ENCODE results near the gene PRAMEF4.
"Not testable (repeated sequence)": the region's sequence is repeated elsewhere in the genome, so short reads cannot be mapped to it uniquely, and the experiment has no call there.

The PRAMEF4 gene

DNA sequence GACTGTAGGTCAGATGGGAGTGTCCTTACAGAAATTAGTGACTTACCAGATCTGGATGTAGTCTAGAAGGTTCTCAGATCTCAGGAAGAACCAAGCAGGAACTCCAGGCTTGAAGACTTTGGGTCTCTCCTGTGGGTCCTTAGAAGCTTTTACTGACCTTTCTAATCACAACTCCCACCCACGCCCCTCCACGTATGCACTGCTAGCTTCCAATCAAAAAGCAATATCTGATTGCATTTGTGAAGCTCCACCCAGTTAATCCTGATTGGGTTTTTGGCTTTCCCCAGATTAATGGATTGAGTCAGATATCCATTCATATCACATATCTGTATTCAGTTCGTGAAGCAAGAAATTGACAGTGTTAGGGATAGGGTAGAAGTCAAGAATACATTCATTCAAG is at the start of gene PRAMEF4:
TSS of gene PRAMEF4 (minus strand) at position 101 of the 400 bp plus-strand sequence. CDS start 2,807 bp downstream, outside the sequence.
- DNase-seq (ENCODE audit: low read depth in 2 of 2), result not testable (repeated sequence)

DNA sequence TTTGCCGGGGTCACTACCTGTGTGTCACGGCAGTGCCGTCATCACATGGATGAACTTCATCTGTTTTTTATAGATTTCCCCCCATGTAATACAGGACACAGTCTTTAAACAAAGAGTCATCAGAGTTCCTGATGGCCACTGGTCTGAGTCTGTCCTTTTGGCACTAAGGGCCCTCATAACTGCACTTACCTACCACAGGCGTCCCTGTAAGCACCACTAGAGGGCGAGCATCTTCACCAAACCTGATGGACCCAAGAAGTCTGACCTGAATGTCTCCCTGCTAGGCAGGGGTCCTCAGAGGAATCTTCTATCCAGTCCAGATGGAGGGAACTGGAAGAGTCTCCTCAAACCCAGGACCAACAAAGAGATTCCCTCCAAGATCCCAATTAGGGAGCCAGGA is 38.4 kb upstream of the PRAMEF4 start:
- not testable (repeated sequence) for DNase-seq (ENCODE audit: low read depth in 2 of 2)

DNA sequence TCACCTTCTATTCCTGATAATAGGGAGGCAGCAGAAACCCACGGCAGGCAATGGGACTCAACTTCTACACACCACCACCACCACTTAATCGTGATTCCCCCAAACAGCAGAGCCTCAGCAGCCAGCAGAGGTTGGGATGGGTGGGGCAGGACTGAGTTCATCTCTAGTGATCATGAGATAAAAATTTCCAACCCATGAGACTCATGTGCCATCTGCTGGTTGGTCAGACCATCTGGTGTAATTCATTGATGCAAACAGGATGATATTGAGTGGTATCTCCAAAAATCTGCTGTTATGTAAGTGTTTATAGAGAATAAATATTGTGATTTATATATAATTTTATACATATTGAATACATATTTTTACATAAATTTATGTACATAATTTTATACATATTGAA is 35.7 kb upstream of the PRAMEF4 start:
- DNase-seq (ENCODE audit: low read depth in 2 of 2), result not testable (repeated sequence)

DNA sequence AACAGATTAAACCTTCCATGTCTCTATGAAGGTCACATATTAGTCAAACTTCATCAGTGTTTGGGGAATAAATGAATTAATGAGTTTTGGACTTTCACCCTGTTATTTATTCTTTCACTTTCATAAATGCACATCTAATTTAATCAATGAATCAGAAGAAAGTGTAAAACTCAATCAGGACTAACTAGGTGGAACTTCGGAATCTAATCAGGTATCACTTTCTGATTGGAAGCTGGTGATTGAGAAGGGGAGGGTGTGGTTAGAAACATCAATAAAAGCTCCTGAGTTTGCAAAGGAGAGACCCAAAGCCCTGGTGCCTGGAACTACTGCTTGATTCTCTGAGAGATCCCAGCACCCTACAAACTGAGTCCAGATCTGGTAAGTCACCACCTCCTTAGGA is 30.3 kb upstream of the PRAMEF4 start, which contains the start of gene PRAMEF7:
TSS of gene PRAMEF7 (plus strand) at position 301 of the 400 bp plus-strand sequence. CDS start 1,083 bp downstream, outside the sequence.
- DNase-seq (ENCODE audit: low read depth in 2 of 2), result not testable (repeated sequence)

DNA sequence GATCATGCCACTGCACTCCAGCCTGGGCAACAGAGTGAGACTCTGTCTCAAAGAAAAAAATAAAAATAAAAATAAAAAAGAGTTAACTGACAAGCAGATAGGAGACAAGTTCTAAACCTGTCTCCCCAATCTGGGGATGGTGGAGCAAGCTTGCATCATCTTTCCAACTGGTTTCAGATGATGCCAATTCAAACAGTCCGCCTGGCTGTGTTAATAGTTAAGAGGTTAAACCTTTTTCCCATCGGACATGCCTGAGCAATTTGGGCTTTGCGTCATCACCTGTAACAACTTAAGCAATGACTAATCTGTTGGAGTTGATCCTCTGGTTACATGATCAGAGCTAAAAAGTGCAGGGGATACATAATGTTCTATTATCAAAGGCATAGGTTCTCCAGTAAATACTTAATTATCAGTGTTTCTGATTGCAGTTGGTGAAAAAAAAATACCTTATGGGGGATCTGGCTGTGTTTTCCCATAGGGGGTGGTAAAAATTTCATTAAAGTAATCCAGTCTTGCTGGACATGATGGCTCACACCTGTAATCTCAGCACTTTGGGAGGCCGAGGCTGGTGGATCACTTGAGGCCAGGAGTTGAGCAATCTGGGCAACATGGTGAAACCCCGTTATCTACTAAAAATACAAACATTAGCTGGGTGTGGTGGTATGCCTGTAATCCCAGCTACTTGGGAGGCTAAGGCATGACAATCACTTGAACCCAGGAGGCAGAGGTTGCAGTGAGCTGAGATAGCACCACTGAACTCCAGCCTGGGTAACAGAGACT is 18.0 kb upstream of the PRAMEF4 start:
- DNase-seq (ENCODE audit: low read depth in 2 of 2), result not testable (repeated sequence)

DNA sequence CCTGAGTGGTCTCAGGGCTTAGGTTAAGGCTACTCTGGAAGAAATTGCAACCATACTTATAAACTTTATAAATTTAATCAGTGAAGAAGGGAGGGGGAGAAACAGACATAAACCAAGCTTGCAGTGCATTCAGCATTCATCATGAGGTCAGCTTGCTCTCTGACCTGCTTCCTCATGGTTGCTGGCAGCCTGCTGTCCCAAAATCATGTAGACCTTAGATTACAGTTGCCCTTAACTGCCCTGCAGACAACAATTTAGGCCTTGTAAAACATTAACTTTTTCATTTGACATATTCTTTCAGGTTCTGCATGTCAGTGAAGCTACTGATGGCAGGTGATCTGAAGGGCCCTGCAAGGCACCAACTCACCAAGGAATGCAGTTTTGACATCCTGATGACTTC is 13.2 kb upstream of the PRAMEF4 start:
- DNase-seq (ENCODE audit: low read depth in 2 of 2), result not testable (repeated sequence)

DNA sequence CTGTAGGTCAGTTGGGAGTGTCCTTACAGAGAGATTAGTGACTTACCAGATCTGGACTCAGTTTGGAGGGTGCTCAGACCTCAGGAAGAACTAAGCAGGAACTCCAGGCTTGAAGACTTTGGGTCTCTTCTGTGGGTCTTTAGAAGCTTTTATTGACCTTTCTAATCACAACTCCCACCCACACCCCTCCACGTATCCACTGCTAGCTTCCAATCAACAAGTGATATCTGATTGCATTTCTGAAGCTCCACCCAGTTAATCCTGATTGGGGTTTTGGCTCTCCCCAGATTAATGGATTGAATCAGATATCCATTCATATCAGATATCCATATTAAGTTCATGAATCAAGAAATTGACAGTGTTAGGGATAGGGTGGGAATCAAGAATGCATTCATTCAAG is 12.2 kb upstream of the PRAMEF4 start, which contains the start of gene PRAMEF10:
TSS of gene PRAMEF10 (minus strand) at position 101 of the 400 bp plus-strand sequence. CDS start 2,423 bp downstream, outside the sequence.
- DNase-seq (ENCODE audit: low read depth in 2 of 2), result not testable (repeated sequence)

DNA sequence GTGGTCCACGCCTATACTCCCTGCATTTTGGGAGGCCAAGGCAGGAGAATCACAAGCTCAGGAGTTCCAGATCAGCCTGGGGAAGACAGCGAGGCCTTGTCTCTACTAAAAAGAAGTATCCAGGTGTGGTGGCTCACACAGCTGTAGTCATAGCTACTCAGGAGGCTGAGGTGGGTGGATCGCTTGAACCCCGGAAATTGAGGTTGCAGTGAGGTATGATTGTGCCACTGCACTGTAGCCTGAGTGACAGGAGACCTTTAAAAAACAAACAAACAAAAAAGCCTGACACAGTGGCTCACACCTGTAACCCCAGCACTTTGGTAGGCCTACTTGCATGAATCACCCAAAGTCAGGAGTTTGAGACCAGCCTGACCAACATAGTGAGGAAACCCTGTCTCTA is 7.5 kb downstream of the PRAMEF4 start:
- DNase-seq (ENCODE audit: low read depth in 2 of 2), result not testable (repeated sequence)

DNA sequence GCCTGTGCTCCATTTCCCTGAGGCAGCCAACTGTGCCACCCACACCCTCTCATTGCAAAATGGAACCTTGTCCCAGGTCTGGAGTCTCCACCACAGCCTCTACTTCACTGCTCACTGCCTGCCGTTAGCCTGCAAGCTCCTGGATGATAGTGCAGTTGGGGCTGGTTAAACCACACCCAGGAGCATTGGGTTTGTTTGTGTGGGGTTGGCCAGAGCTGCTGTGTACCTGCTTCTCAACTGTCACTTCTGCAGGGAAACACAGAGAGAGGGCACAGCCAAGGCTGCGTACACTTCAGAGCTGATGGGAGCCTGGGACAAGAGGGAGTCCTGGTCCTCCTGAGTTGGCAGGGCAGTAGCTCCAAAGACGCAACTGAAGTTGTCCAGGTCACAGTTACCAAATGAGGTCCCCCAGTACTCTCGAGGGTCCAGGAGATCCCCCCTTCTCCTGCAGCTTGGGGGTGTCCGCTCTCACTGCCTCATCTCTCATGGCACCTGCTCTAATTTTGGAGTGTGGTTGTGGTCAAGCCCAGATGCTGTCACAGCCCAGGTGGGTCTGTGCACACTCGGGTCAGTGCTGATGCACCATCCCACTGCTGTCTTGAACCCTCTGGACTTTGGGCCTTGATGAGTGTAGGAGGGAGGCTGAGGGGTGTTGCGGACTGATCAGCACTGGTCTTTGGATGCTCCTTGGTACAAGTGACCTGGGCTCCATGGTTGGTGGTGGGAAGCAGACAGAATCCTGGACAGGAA is 22.7 kb downstream of the PRAMEF4 start:
- DNase-seq (ENCODE audit: low read depth in 2 of 2), result not testable (repeated sequence)

DNA sequence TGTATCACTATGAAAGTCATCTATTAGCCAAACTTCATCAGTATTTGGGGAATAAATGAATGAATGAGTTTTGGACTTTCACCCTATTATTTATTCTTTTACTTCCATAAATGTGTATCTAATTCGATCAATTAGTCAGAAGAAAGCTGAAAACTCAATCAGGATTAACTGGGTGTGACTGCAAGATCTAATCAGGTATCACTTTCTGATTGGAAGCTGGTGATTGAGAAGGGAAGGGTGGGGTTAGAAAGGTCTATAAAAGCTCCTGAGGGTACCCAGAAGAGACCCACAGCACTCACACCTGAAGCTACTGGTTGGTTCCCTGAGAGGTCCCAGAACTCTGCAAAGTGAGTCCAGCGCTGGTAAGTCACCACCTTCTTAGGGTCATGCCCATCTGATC is 29.2 kb downstream of the PRAMEF4 start, which contains the start of gene PRAMEF2:
TSS of gene PRAMEF2 (plus strand) at position 301 of the 400 bp plus-strand sequence. CDS start 1,924 bp downstream, outside the sequence.
- DNase-seq (ENCODE audit: low read depth in 2 of 2), result not testable (repeated sequence)

DNA sequence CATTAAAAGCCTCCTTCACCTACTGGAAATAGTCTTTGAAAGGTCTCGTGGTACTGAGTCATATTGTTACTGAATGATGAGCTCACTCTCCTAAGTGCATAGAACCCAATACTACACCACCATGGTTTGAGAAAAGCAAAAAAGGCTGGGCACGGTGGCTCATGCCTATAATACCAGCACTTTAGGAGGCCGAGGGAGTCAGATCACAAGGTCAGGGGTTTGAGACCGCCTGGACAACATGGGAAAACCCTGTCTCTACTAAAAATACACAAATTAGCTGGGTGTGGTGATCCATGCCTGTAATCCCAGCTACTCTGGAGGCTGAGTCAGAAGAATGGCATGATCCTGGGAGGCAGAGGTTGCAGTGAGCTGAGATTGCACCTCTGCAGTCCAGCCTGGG is 34.2 kb downstream of the PRAMEF4 start:
- DNase-seq (ENCODE audit: low read depth in 2 of 2), result no peak

DNA sequence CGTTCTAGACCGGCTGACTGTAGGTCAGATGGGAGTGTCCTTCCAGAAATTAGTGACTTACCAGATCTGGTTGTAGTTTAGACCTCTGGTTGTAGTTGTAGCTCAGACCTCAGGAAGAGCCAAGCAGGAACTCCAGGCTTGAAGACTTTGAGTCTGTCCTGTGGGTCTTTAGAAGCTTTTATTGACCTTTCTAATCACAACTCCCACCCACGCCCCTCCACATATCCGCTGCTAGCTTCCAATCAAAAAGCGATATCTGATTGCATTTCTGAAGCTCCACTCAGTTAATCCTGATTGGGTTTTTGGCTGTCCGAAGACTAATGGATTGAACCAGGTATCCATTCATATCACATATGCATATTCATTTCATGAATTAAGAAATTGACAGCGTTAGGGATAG is 37.4 kb downstream of the PRAMEF4 start, which contains the start of gene HNRNPCL1:
TSS of gene HNRNPCL1 (minus strand) at position 101 of the 400 bp plus-strand sequence. CDS start 431 bp downstream, outside the sequence.
- not testable (repeated sequence) for DNase-seq (ENCODE audit: low read depth in 2 of 2)

DNA sequence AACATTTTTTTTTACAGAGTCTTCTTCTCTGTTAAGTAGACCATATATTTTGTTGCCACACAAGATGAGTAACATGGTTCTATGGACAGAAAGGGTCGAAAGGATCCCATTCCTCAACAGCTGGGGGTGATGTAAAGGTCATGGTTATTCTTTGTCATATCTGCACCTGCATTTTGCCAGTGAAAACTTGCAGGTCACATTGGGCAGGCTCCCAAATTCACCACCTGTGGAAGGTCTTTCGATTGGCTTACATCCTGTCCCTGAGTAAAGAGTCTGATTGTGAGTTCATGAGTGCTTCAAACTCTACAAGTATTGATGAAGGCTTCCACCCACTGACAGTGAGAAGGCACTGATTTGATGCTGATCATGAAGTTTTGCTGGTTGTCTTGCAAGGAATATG is 52.8 kb downstream of the PRAMEF4 start:
- not testable (repeated sequence) for DNase-seq (ENCODE audit: low read depth in 2 of 2)

DNA sequence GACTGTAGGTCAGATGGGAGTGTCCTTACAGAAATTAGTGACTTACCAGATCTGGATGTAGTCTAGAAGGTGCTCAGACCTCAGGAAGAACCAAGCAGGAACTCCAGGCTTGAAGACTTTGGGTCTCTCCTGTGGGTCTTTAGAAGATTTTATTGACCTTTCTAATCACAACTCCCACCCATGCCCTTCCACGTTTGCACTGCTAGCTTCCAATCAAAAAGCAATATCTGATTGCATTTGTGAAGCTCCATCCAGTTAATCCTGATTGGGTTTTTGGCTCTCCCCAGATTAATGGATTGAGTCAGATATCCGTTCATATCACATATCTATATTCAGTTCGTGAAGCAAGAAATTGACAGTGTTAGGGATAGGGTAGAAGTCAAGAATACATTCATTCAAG is 54.7 kb downstream of the PRAMEF4 start, which contains the start of gene PRAMEF11:
TSS of gene PRAMEF11 (minus strand) at position 101 of the 400 bp plus-strand sequence. CDS start 2,621 bp downstream, outside the sequence.
- DNase-seq (ENCODE audit: low read depth in 2 of 2), result not testable (repeated sequence)

Measured in stimulated activated CD4-positive, alpha-beta T cell treated with anti-CD3 and anti-CD28 coated beads, Interleukin-15, amount 100 ng/mL, for 48 hours (primary cell).